H1 (cell line): ENCODE results near the gene MCF2L2. TPM values are rescaled to one million over a fixed set of nuclear protein-coding genes. Genes with fewer than 3 reads are reported as not detected.

Experiments
- CTCF ChIA-PET: fragments of 300-600 bp; sonication (Branson Sonifier 250); formaldehyde crosslinking; loops from one replicate; lab custom pipeline; 2021; ENCODE audit not compliant: partially characterized antibody; lab: Charles Lee
- POLR2A ChIA-PET: fragments of 300-600 bp; sonication (Branson Sonifier 250); formaldehyde crosslinking; loops from one replicate; lab custom pipeline; 2021; ENCODE audit warnings: inconsistent platforms; ENCODE audit not compliant: partially characterized antibody; lab: Charles Lee
- DNase-seq, 2 experiments: peaks; one replicate each; pipeline versions ENCODE4 v3.0.0 to v3.0.0-alpha.2; 2010 to 2022; ENCODE audit warnings: low spot score in 2 of 2, low read depth in 1 of 2, mixed read lengths in 1 of 2
- FAIRE-seq: peaks from 2 replicates; lab custom pipeline; 2011; peaks lifted over from hg19 to GRCh38; lab: Jason Lieb, UNC
- H2AFZ ChIP-seq: 2 replicates; pipeline ENCODE4 v1.8.1; 2012; ENCODE audit warnings: low read length, inconsistent platforms
- H2AK5ac ChIP-seq: 2 replicates; pipeline ENCODE4 v1.6.1; 2013; ENCODE audit warnings: low read depth, low read length
- H2BK120ac ChIP-seq: replicated peaks from 2 replicates; pipeline ENCODE3; 2013; ENCODE audit warnings: low read depth, low read length, inconsistent platforms
- H2BK12ac ChIP-seq: 2 replicates; pipeline ENCODE4 v1.6.1; 2013; ENCODE audit warnings: low read depth, low read length
- H2BK15ac ChIP-seq: 2 replicates; pipeline ENCODE4 v1.6.1; 2013; ENCODE audit warnings: low read length
- H2BK20ac ChIP-seq: 2 replicates; pipeline ENCODE4 v1.6.1; 2013; ENCODE audit warnings: low read length
- H2BK5ac ChIP-seq: 2 replicates; pipeline ENCODE4 v1.6.1; 2013; ENCODE audit warnings: low read depth, low read length
- H3K14ac ChIP-seq: 2 replicates; pipeline ENCODE4 v1.6.1; 2013; ENCODE audit warnings: inconsistent platforms; ENCODE audit not compliant: insufficient read length
- H3K18ac ChIP-seq: 2 replicates; pipeline ENCODE4 v1.6.1; 2013; ENCODE audit warnings: low read length; ENCODE audit errors: extremely low read depth
- H3K23ac ChIP-seq: 2 replicates; pipeline ENCODE4 v1.6.1; 2013; ENCODE audit warnings: inconsistent platforms; ENCODE audit not compliant: insufficient read length
- H3K23me2 ChIP-seq: 2 replicates; pipeline ENCODE4 v1.6.1; 2013; ENCODE audit warnings: low read depth, low read length
- H3K27ac ChIP-seq: 2 replicates; pipeline ENCODE4 v1.6.1; 2011; ENCODE audit warnings: low read depth, low read length, inconsistent platforms
- H3K27me3 ChIP-seq, 4 experiments: replicated peaks in 1 of 4; 1 replicate in 1 of 4; 2 replicates in 3 of 4; pipeline versions ENCODE4 v1.6.1 to v1.8.1; 2011 to 2013; ENCODE audit warnings: low read length in 3 of 4, mild to moderate bottlenecking in 3 of 4, inconsistent platforms in 2 of 4, mixed read lengths in 2 of 4, moderate library complexity in 1 of 4; ENCODE audit not compliant: control insufficient read depth in 3 of 4, insufficient read depth in 3 of 4; ENCODE audit errors: extremely low read depth in 1 of 4
- H3K36me3 ChIP-seq, 4 experiments: 2 replicates each; pipeline versions ENCODE4 v1.6.1 to v1.8.1; 2011 to 2013; ENCODE audit warnings: mild to moderate bottlenecking in 4 of 4, low read length in 3 of 4, moderate library complexity in 2 of 4, control low read depth in 1 of 4, inconsistent platforms in 1 of 4; ENCODE audit not compliant: insufficient read depth in 4 of 4, control insufficient read depth in 2 of 4
- H3K4ac ChIP-seq: replicated peaks from 2 replicates; pipeline ENCODE3; 2013; ENCODE audit warnings: low read length, low read depth, mixed read lengths, inconsistent platforms; ENCODE audit not compliant: insufficient read length
- H3K4me1 ChIP-seq, 4 experiments: replicated peaks in 1 of 4; 1 replicate in 1 of 4; 2 replicates in 3 of 4; pipeline versions ENCODE4 v1.6.1 to v1.8.1; 2011 to 2013; ENCODE audit warnings: low read length in 3 of 4, inconsistent platforms in 2 of 4, mixed read lengths in 1 of 4; ENCODE audit not compliant: insufficient read depth in 4 of 4, control insufficient read depth in 3 of 4
- H3K4me2 ChIP-seq, 2 experiments: 2 replicates each; pipeline versions ENCODE4 v1.6.1 to v1.8.1; 2011 to 2013; ENCODE audit warnings: low read depth in 2 of 2, low read length in 2 of 2, control low read depth in 1 of 2, inconsistent platforms in 1 of 2, mild to moderate bottlenecking in 1 of 2; ENCODE audit not compliant: insufficient read depth in 1 of 2
- H3K4me3 ChIP-seq, 4 experiments: fragments of 200-600, 300-600 bp in 1 of 4; sonication (generic), shearing (Covaris generic), sonication (Bioruptor Twin) in 1 of 4; 2 replicates each; pipeline versions ENCODE4 v1.5.1 to v1.8.1; 2011 to 2016; ENCODE audit warnings: low read length in 4 of 4, low read depth in 3 of 4, control low read depth in 2 of 4, inconsistent platforms in 2 of 4, mild to moderate bottlenecking in 2 of 4, mixed read lengths in 1 of 4, moderate library complexity in 1 of 4; ENCODE audit not compliant: insufficient read depth in 2 of 4; ENCODE audit errors: extremely low read depth in 1 of 4
- H3K56ac ChIP-seq: replicated peaks from 2 replicates; pipeline ENCODE3; 2013; ENCODE audit warnings: low read depth, mild to moderate bottlenecking, mixed read lengths, low read length, inconsistent platforms; ENCODE audit not compliant: insufficient read length
- H3K79me1 ChIP-seq: 2 replicates; pipeline ENCODE4 v1.6.1; 2013; ENCODE audit warnings: low read depth, low read length, control low read depth
- H3K79me2 ChIP-seq, 2 experiments: 2 replicates each; pipeline versions ENCODE4 v1.6.1 to v1.8.1; 2012 to 2013; ENCODE audit warnings: low read length in 2 of 2, mild to moderate bottlenecking in 2 of 2, inconsistent platforms in 1 of 2; ENCODE audit not compliant: insufficient read depth in 2 of 2, control insufficient read depth in 1 of 2
- H3K9ac ChIP-seq, 4 experiments: replicated peaks in 1 of 4; 1 replicate in 1 of 4; 2 replicates in 3 of 4; pipeline versions ENCODE4 v1.6.1 to v1.8.1; 2011 to 2013; ENCODE audit warnings: low read depth in 3 of 4, low read length in 3 of 4, control low read depth in 2 of 4, mild to moderate bottlenecking in 2 of 4, moderate library complexity in 2 of 4, inconsistent platforms in 1 of 4; ENCODE audit errors: extremely low read depth in 1 of 4
- H3K9me3 ChIP-seq, 2 experiments: 2 replicates each; pipeline versions ENCODE4 v1.6.1 to v1.8.1; 2012 to 2013; ENCODE audit warnings: mild to moderate bottlenecking in 2 of 2, moderate library complexity in 2 of 2, control low read depth in 1 of 2, inconsistent platforms in 1 of 2, low read depth in 1 of 2, low read length in 1 of 2, mixed read lengths in 1 of 2; ENCODE audit not compliant: insufficient read depth in 2 of 2
- H4K20me1 ChIP-seq, 2 experiments: replicated peaks in 1 of 2; 2 replicates each; pipeline versions ENCODE3 to v1.8.1; 2011 to 2013; ENCODE audit warnings: inconsistent platforms in 2 of 2, low read length in 2 of 2, mild to moderate bottlenecking in 1 of 2; ENCODE audit not compliant: insufficient read depth in 2 of 2, control insufficient read depth in 1 of 2
- H4K5ac ChIP-seq: 2 replicates; pipeline ENCODE4 v1.6.1; 2013; ENCODE audit warnings: low read length, low read depth, mixed read lengths, inconsistent platforms; ENCODE audit not compliant: insufficient read length
- H4K8ac ChIP-seq: 2 replicates; pipeline ENCODE4 v1.8.0; 2013; ENCODE audit warnings: mild to moderate bottlenecking, moderate library complexity, low read length, inconsistent platforms; ENCODE audit not compliant: insufficient read depth; ENCODE audit errors: extremely low read depth
- H4K91ac ChIP-seq: replicated peaks from 2 replicates; pipeline ENCODE3; 2013; ENCODE audit warnings: low read length, mixed read lengths, inconsistent platforms; ENCODE audit not compliant: insufficient read length
- BRCA1 ChIP-seq: IDR thresholded peaks from 2 replicates; pipeline ENCODE4 v1.6.1; 2012; ENCODE audit warnings: low read depth, low read length, improper control_type of control experiment
- NRF1 ChIP-seq: IDR thresholded peaks from 2 replicates; pipeline ENCODE4 v1.6.1; 2011; ENCODE audit warnings: mild to moderate bottlenecking, low read depth, low read length, improper control_type of control experiment
- TCF12 ChIP-seq: IDR thresholded peaks from 2 replicates; pipeline ENCODE4 v1.6.1; 2011; ENCODE audit warnings: low read depth, mild to moderate bottlenecking, low read length
- WGBS, 2 experiments: shearing (Covaris generic) in 1 of 2; methylation state at CpG; one replicate each; pipeline versions ENCODE4 v1.1.6 to v1.1.7; 2013 to 2015; ENCODE audit warnings: low lambda C conversion rate in 2 of 2, mixed read lengths in 2 of 2, inconsistent platforms in 1 of 2, low coverage in 1 of 2, missing lambda C conversion rate in 1 of 2; ENCODE audit not compliant: insufficient replicate concordance in 2 of 2, insufficient coverage in 1 of 2, insufficient read length in 1 of 2; ENCODE audit errors: extremely low coverage in 1 of 2, missing lambda C conversion rate in 1 of 2; 5-methylcytosine and 5-hydroxymethylcytosine counted together
- polyA plus RNA-seq, 7 experiments: library from polyadenylated mRNA; depleted of rRNA in 3 of 7; stranded (reverse) in 5 of 7; unstranded in 2 of 7; fragments of >200 nt in 5 of 7; fragments of 200-250 nt in 2 of 7; gene quantifications; 1 replicate in 5 of 7; 2 replicates in 1 of 7; 4 replicates in 1 of 7; pipeline versions ENCODE4 v1.2.1 to v1.2.3, GENCODE V29; 2011 to 2013; ENCODE audit warnings: missing spikeins in 2 of 7, mixed read lengths in 2 of 7
- total RNA-seq: library from RNA; stranded (reverse); fragmentation: NEBNext Ultra II Directional; extraction: Animal tissue kit (Norgen Biotek cat#: 25700); gene quantifications from 2 replicates; pipeline ENCODE4 v1.2.1, GENCODE V29; 2021
- TF ChIP-seq, protein P1 (sequence below): IDR thresholded peaks from 2 replicates; pipeline ENCODE4 v1.6.1; 2012; ENCODE audit warnings: low read length, inconsistent platforms
- TF ChIP-seq, protein P2 (sequence below): IDR thresholded peaks from 2 replicates; pipeline ENCODE4 v1.6.1; 2011; ENCODE audit warnings: low read length, improper control_type of control experiment

Gene MCF2L2
- total and polyA plus RNA-seq, 2 of the 8 experiments (the other 6 are each of a cell fraction or from before 2014, with no cell fraction given) = 4.1 to 13.7 TPM

- no peak overlapping the region for H3K23ac ChIP-seq
- no peak overlapping the region for H3K9ac ChIP-seq
- H4K20me1 ChIP-seq = no peaks in the 10 kb centered on the region
- H3K27me3 ChIP-seq = no peaks in the 10 kb centered on the region
- ChIA-PET POLR2A (interaction anchor here (0.5 to 1.0 kb wide), 2 partner anchors 12 to 18 kb away, joined by 3 read pairs; no protein-coding TSS in a partner anchor), CTCF (interaction anchor here (0.9 kb wide), 1 partner anchor 202 kb away, joined by 4 read pairs; no protein-coding TSS in a partner anchor)
- H2BK120ac ChIP-seq = no peak overlapping the region
- no peak for DNase-seq
- no peak overlapping the region for H3K4ac ChIP-seq
- no peak overlapping the region for H3K4me3 ChIP-seq
- no peak overlapping the region for H2AK5ac ChIP-seq
- FAIRE-seq = no peak
- no peak overlapping the region for H3K18ac ChIP-seq
- H3K14ac ChIP-seq = no peak overlapping the region
- no peak overlapping the region for H2BK15ac ChIP-seq
- no peak overlapping the region for H2AFZ ChIP-seq
- no peak overlapping the region for H3K56ac ChIP-seq
- no peak overlapping the region for H4K91ac ChIP-seq
- no peak for TF ChIP-seq NRF1
- TF ChIP-seq, protein P1, sequence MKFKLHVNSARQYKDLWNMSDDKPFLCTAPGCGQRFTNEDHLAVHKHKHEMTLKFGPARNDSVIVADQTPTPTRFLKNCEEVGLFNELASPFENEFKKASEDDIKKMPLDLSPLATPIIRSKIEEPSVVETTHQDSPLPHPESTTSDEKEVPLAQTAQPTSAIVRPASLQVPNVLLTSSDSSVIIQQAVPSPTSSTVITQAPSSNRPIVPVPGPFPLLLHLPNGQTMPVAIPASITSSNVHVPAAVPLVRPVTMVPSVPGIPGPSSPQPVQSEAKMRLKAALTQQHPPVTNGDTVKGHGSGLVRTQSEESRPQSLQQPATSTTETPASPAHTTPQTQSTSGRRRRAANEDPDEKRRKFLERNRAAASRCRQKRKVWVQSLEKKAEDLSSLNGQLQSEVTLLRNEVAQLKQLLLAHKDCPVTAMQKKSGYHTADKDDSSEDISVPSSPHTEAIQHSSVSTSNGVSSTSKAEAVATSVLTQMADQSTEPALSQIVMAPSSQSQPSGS = no peak
- no peak for TF ChIP-seq TCF12
- no peak for TF ChIP-seq BRCA1
- TF ChIP-seq, protein P2, sequence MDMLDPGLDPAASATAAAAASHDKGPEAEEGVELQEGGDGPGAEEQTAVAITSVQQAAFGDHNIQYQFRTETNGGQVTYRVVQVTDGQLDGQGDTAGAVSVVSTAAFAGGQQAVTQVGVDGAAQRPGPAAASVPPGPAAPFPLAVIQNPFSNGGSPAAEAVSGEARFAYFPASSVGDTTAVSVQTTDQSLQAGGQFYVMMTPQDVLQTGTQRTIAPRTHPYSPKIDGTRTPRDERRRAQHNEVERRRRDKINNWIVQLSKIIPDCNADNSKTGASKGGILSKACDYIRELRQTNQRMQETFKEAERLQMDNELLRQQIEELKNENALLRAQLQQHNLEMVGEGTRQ = no peak
- no peak overlapping the region for H2BK5ac ChIP-seq
- H3K4me2 ChIP-seq = no peak overlapping the region
- H3K9me3 ChIP-seq = no peaks in the 10 kb centered on the region
- no peak overlapping the region for H3K27ac ChIP-seq
- H3K79me1 ChIP-seq = no peaks in the 10 kb centered on the region
- no peak overlapping the region for H4K5ac ChIP-seq
- H4K8ac ChIP-seq = no peak overlapping the region; the same call in 1 of the 2 replicates
- WGBS, 2 experiments = 86% methylated on average over 5 of the region's 5 CpGs; no CpG with 5 or more reads in 1 of the 2 experiments
- no peaks in the 10 kb centered on the region; a peak in 1 of 8 replicates for H3K36me3 ChIP-seq
- no peaks in the 10 kb centered on the region for H3K79me2 ChIP-seq
- H2BK20ac ChIP-seq = no peak overlapping the region
- no peaks in the 10 kb centered on the region for H3K23me2 ChIP-seq
- no peak overlapping the region for H2BK12ac ChIP-seq
- H3K4me1 ChIP-seq = no peaks in the 10 kb centered on the region; a peak in 1 of 7 replicates
Observed at GRCh38 chr3:183318877-183319276, 109.5 kb downstream of the MCF2L2 start.
